GM06990 (cell line): ENCODE data around the gene METRN.
A peak's percentile ranks its signal among the peaks of the same experiment; 100 is the strongest.

Source experiments
- DNase-seq: peaks from one replicate; pipeline ENCODE4 v3.0.0-alpha.2; 2011; ENCODE audit not compliant: insufficient read length; ENCODE audit errors: extremely low read depth
- H3K27me3 ChIP-seq: replicated peaks from 2 replicates; pipeline ENCODE4 v1.6.0; 2011; ENCODE audit warnings: low read length; ENCODE audit not compliant: control insufficient read depth, insufficient read depth
- H3K36me3 ChIP-seq: 2 replicates; pipeline ENCODE4 v1.5.1; 2011; ENCODE audit warnings: low read length; ENCODE audit not compliant: control insufficient read depth, insufficient read depth
- H3K4me3 ChIP-seq: replicated peaks from 2 replicates; pipeline ENCODE4 v1.5.1; 2011; ENCODE audit warnings: low read depth, mild to moderate bottlenecking, control low read depth, low read length
- CTCF ChIP-seq: IDR thresholded peaks from 2 replicates; pipeline ENCODE4 v1.5.1; 2011; ENCODE audit warnings: low read length, control low read depth, mild to moderate bottlenecking, inconsistent platforms; ENCODE audit not compliant: insufficient read depth, poor library complexity, severe bottlenecking

METRN gene

GRCh38 chr16:765488-765865, 50.6 kb downstream of the METRN start:
- no peak for TF ChIP-seq CTCF
- no peak overlapping the region for H3K4me3 ChIP-seq
- no peak for DNase-seq

DNA sequence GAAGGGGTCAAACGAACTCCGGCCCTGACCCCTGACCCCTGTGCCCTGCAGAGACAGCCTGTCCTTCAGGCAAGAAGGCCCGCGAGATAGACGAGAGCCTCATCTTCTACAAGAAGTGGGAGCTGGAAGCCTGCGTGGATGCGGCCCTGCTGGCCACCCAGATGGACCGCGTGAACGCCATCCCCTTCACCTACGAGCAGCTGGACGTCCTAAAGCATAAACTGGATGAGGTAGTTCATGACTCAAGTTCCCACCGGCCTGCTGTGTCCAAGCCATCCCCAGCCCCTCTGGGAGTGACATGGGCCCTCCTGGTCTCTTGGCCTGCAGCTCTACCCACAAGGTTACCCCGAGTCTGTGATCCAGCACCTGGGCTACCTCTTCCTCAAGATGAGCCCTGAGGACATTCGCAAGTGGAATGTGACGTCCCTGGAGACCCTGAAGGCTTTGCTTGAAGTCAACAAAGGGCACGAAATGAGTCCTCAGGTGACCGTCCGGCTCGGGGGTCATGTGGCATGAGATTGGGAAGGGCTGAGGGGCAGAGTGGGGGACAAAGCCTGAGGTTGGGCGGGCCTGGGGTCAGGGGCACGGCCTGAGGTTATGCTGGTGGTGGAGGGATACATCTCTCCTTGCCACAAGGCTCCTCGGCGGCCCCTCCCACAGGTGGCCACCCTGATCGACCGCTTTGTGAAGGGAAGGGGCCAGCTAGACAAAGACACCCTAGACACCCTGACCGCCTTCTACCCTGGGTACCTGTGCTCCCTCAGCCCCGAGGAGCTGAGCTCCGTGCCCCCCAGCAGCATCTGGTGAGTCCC, 51.3 kb downstream of the METRN start:
- no peaks in the 10 kb centered on the region for H3K36me3 ChIP-seq
- no peak for DNase-seq
- no peak for TF ChIP-seq CTCF
- H3K27me3 ChIP-seq = no peaks in the 10 kb centered on the region
- no peak overlapping the region for H3K4me3 ChIP-seq

More at GRCh38 chr16:765488-765865, 50.6 kb downstream of the METRN start:
- no peaks in the 10 kb centered on the region for H3K36me3 ChIP-seq
- no peaks in the 10 kb centered on the region for H3K27me3 ChIP-seq

DNA sequence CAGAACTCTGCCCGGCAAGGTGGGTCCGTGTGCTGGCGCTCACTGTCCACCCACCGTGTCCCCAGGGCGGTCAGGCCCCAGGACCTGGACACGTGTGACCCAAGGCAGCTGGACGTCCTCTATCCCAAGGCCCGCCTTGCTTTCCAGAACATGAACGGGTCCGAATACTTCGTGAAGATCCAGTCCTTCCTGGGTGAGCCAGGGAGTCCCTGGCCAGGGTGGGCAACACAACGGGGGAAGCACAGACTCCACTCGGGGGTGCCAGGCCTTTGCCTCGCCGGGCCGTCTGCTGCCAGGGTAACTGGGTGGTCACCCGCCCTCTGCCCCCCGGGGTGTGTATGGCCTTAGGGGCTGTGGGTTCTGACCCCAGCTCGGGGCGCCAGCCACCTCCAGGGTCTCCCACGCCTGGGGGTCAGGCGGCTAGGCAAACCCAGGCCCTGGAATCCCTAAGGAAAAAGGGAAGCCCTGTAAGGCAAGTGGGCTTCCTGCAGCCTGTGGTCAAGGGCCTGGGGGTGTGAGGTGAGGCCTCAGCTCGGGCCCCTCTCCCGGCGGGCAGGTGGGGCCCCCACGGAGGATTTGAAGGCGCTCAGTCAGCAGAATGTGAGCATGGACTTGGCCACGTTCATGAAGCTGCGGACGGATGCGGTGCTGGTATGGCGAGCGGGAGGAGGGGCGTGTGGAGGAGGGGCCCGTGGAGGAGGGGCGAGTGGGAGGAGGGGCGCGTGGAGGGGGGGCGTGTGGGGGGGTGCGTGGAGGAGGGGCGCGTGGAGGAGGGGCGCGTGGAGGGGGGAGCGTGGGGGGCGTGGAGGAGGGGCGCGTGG, 52.1 kb downstream of the METRN start:
- H3K4me3 ChIP-seq = no peak overlapping the region
- peak; percentile 8 for DNase-seq

GRCh38 chr16:767743-768235, 52.9 kb downstream of the METRN start:
- Histone ChIP-seq H3K4me3 (no peak overlapping the region), H3K27me3 (no peaks in the 10 kb centered on the region), H3K36me3 (no peaks in the 10 kb centered on the region)
- TF ChIP-seq CTCF = no peak
- DNase-seq = no peak

More for the DNA sequence above, 52.1 kb downstream of the METRN start:
- H3K27me3 ChIP-seq = no peaks in the 10 kb centered on the region
- no peak for TF ChIP-seq CTCF
- H3K36me3 ChIP-seq = no peaks in the 10 kb centered on the region

- DNase-seq = peak; percentile 9
- no peak for TF ChIP-seq CTCF
- H3K27me3 ChIP-seq = no peaks in the 10 kb centered on the region
- no peak overlapping the region for H3K4me3 ChIP-seq
- no peaks in the 10 kb centered on the region for H3K36me3 ChIP-seq
Measured at GRCh38 chr16:768428-768827, 53.5 kb downstream of the METRN start.
